Measurements from ENCODE around the gene IGFBP6.
A peak's percentile ranks its signal among the peaks of the same experiment; 100 is the strongest.

Gene IGFBP6, protein sequence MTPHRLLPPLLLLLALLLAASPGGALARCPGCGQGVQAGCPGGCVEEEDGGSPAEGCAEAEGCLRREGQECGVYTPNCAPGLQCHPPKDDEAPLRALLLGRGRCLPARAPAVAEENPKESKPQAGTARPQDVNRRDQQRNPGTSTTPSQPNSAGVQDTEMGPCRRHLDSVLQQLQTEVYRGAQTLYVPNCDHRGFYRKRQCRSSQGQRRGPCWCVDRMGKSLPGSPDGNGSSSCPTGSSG

DNA sequence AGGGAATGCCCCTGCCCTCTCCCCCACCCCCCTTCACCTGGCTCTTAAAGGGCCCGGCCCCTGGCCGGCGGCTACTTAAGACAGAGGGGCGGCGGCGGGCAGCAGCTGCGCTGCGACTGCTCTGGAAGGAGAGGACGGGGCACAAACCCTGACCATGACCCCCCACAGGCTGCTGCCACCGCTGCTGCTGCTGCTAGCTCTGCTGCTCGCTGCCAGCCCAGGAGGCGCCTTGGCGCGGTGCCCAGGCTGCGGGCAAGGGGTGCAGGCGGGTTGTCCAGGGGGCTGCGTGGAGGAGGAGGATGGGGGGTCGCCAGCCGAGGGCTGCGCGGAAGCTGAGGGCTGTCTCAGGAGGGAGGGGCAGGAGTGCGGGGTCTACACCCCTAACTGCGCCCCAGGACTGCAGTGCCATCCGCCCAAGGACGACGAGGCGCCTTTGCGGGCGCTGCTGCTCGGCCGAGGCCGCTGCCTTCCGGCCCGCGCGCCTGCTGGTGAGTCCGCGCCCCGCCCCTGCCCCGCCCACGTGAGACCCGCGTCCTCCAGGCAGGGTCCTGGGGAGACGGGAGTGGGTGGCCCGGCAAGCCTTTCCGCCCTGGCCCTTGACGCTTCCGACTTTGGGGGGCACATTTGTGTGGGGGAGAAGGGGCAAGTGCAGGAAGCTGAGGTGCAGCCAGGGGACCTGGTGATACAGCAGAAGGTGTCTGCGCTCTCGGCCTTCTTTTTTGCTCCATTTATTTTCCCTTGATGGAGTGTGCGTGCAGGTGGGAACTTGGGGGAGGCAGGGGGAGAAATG, at the start of gene IGFBP6:
Gene IGFBP6 (plus strand): TSS at position 104 of the 790 bp plus-strand sequence. CDS start 51 bp downstream, at position 155.
- no peak for DNase-seq (ENCODE audit: low spot score)

DNA sequence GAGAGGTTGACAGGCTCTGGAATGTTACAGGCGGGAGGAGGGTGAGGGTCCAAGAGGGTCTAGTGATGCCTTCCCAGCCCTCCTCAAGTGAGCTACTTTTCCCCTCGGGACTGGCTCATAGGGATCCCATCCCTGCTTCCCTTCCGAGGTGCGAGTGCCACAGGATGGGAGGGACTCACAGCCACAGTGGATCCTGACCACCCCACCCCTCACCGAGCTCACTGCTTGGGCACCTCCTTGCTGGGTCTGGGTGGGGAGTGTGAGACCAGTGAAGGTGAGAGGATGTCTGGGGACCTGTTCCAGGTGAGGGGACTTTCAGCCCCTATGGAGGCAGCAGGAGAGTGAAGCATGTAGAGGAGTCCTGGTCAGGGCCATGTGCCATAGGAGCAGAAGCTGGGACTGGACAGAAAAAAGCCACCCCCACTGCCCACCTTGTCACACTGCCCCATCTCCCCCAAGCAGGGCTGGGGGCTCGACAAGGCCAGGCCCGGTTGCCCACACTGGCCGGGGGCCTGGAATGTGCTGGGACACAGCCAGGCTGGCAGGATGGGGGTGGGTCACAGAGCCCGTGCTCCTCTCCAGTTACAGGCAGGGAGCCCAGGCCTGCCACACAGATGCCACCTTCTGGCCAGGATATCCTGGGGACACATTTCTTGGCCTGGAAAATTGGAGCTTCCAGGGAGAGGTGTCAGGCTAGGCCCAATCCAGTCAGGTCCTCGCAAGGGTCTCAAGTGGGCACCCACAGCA, 49.3 kb upstream of the IGFBP6 start:
- DNase-seq (ENCODE audit: low spot score): peak; percentile 74

DNA sequence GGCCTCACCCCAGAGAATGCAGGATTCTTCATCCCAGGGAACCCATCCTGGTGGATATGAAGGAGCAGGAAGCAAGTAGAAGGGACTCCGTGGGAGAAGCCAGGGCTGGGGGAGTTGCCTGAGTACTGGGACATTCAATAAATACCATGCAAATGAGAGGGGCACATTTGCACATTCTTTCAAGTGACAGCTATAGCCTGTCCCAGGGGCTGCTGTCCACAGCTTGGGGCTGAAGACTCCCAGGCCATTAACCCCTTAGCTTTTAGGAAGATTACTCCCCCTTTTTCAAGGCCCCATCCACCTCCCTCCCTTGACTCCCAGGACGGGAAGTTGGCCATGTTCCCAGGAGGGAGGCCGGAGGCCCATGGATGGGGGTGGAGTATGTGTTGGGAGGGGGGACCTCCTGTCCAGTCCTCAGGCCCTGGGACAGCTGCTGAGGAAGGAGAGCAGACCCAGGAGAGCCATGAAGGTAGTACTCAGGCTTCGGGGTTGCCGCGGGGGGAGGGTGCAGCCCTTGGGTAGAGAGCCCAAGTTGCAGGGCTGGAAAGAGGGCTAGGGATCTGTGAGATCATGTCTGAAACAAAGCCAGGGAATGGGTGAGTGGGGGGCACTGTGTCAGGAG, 48.6 kb upstream of the IGFBP6 start:
- peak; percentile 60 for DNase-seq (ENCODE audit: low spot score)

DNA sequence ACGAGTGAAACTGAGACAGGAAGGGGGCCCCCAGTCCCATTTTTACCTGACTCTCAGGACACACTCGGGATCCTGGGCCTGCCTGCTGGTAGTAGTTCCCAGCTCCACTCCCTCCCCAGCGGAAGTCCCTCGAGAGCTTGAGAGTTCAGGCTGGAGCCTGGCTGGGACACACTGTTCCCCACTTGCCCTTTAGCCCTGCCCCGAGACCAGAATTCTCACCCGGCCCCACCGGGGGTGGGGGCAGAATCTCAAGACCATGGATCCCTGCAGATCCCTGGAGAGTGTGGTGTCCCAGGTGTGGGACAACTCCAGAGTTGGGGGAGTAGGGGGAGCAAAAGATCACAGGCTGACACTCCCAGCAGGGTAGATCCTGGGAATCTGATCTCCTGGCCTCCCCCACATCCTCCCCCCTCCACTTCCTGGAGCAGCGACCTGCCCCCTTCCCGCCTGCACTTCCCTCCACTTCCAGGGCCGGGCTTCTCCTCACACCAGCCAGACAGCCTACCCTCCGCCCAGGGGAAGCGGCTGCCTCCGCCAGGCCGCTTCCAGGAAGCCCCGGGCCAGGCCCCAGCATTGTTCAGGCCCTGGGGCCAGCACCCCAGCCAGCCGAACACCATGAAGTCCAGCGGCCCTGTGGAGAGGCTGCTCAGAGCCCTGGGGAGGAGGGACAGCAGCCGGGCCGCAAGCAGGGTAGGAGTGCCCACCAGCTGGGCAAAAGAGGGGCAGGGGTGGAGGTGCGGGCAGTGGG, 47.7 kb upstream of the IGFBP6 start, which contains the start of gene TNS2:
Gene TNS2 (plus strand): TSS at position 495 of the 748 bp plus-strand sequence. CDS start 121 bp downstream, at position 616.
- DNase-seq (ENCODE audit: low spot score): peak; percentile 49

GRCh38 chr12:53050426-53051057, 46.9 kb upstream of the IGFBP6 start:
- DNase-seq (ENCODE audit: low spot score): no peak

- peak; percentile 98 for DNase-seq (ENCODE audit: low spot score)
These were observed 46.2 kb upstream of the IGFBP6 start for GRCh38 chr12:53051058-53051880.

- DNase-seq (ENCODE audit: low spot score): no peak
These were observed 45.5 kb upstream of the IGFBP6 start for GRCh38 chr12:53051881-53052412.

- peak; percentile 97 for DNase-seq (ENCODE audit: low spot score)
These were observed 44.8 kb upstream of the IGFBP6 start for GRCh38 chr12:53052419-53053217.

GRCh38 chr12:53053218-53054111, 44.0 kb upstream of the IGFBP6 start:
- DNase-seq (ENCODE audit: low spot score): peak; percentile 81

- peak; percentile 97 for DNase-seq (ENCODE audit: low spot score)
These were observed 43.2 kb upstream of the IGFBP6 start for GRCh38 chr12:53054112-53054878.

- no peak for DNase-seq (ENCODE audit: low spot score)
These were observed 41.8 kb upstream of the IGFBP6 start for GRCh38 chr12:53055471-53056266.

DNA sequence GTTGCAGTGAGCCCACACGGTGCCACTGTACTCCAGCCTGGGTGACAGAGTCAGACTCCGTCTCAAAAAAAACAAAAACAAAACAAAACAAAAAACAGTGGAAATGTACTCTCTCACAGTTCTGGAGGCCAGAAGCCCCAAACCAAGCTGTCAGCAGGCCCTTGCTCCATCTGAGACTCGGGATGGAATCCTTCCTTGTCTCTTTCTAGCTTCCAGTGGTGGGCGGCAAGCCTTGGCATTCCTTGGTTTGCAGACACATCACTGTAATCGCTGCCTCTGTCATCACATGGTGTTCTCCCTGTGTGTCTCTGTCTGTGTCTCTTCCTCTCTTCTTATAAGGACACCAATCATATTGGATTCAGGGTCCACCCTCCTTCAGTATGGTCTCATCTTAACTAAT, 41.2 kb upstream of the IGFBP6 start:
- no peak for DNase-seq (ENCODE audit: low spot score)

GRCh38 chr12:53056901-53057300, 40.6 kb upstream of the IGFBP6 start:
- no peak for DNase-seq (ENCODE audit: low spot score)

GRCh38 chr12:53057816-53058500, 39.5 kb upstream of the IGFBP6 start:
- no peak for DNase-seq (ENCODE audit: low spot score)

GRCh38 chr12:53058674-53059433, 38.6 kb upstream of the IGFBP6 start:
- no peak for DNase-seq (ENCODE audit: low spot score)
